Activated T-cell treated with anti-CD3 and anti-CD28 coated beads, Interleukin-2, amount 50 U/mL, for 4 hours (primary cell): ENCODE measurements around the gene DSCAML1. TPM values are rescaled to one million over a fixed set of nuclear protein-coding genes. Genes with fewer than 3 reads are reported as not detected.

Experiments
- ATAC-seq, 2 donors: fragments of 200-7000 bp; cut with Tn5 transposase; one replicate each; pipeline ENCODE4 v1.10.0; 2021
- DNase-seq: peaks from one replicate; pipeline ENCODE4 v3.0.0-alpha.2; 2020
- H3K27me3 Mint-ChIP-seq: one replicate; pipeline ENCODE4 v1.8.0; 2021; ENCODE audit warnings: low read depth, mixed read lengths
- H3K36me3 Mint-ChIP-seq: one replicate; pipeline ENCODE4 v1.8.0; 2022; ENCODE audit warnings: mixed read lengths; ENCODE audit not compliant: insufficient read depth
- H3K4me1 Mint-ChIP-seq: one replicate; pipeline ENCODE4 v1.8.0; 2021; ENCODE audit warnings: low read depth, mixed read lengths
- H3K4me3 Mint-ChIP-seq: one replicate; pipeline ENCODE4 v1.8.0; 2021; ENCODE audit warnings: mild to moderate bottlenecking, moderate library complexity, mixed read lengths
- H3K9me3 Mint-ChIP-seq: one replicate; pipeline ENCODE4 v1.8.0; 2021; ENCODE audit warnings: mixed read lengths
- total RNA-seq, 3 donors: library from RNA; stranded (reverse); gene quantifications; one replicate each; pipeline ENCODE4 v1.2.1, GENCODE V29; 2021

DSCAML1 gene
- total RNA-seq, 3 donors from 2014 or later = not detected

DNA sequence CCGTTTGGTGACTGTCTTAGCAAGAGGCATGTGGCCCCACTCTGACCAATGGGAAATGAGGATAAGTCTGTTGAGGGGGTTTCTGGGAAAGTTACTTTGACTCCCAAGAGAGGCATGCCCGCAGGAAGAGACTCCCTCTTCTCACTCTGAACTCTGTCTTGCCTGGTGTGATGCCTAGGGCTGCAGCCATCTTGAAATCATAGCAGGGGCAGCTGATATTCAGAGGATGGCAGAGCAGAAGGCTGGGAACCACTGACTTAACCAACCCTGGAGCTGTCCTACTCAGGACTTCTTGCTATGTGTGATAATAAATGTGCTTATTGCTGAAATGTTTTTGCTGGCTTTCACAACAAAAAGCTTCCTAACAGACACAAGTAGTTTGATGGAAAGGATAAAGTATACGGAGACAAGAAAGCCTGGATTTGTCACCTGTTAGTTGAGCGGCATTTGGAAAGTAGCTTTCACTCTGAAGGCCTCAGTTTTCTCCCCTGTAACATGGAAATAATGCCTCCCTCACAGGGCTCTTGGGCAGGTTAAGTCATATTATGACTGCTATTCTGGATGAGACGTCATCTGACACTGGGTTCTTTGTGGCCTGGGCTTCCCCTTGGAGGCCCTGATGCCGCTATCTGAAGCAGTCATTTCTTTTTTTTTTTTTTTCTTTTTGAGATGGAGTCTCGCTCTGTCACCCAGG lies 340.8 kb downstream of the DSCAML1 start:
- Mint-ChIP-seq H3K36me3 (no peaks in the 10 kb centered on the region), H3K4me1 (peaks cover 6% of the 10 kb centered on the region), H3K9me3 (peaks cover 11% of the 10 kb centered on the region), H3K27me3 (peaks cover 13% of the 10 kb centered on the region), H3K4me3 (no peak overlapping the region)
- DNase-seq (no peak), ATAC-seq (peak; percentile 78 to 85)

DNA sequence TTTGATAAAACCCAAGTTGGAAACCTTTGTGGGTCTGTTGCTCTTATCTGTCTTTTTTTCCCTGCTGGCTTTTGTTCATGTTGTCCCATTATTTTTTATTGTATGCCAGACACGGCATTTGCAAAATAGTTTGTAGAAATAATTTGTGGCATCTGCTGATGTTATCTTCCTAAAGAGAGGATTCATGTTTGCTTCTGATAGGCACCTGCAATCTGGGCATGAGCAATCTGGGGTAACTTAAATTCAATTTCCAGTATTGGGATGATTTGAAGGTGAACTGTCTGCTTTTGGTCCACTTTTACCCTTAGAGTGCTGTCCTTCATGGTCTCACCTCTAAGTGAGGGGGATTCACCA lies 342.5 kb downstream of the DSCAML1 start:
- Mint-ChIP-seq H3K4me3 (no peak overlapping the region), H3K9me3 (peaks cover 11% of the 10 kb centered on the region), H3K4me1 (peaks cover 6% of the 10 kb centered on the region), H3K36me3 (no peaks in the 10 kb centered on the region), H3K27me3 (peaks cover 9% of the 10 kb centered on the region)
- ATAC-seq = no peak
- DNase-seq = no peak

DNA sequence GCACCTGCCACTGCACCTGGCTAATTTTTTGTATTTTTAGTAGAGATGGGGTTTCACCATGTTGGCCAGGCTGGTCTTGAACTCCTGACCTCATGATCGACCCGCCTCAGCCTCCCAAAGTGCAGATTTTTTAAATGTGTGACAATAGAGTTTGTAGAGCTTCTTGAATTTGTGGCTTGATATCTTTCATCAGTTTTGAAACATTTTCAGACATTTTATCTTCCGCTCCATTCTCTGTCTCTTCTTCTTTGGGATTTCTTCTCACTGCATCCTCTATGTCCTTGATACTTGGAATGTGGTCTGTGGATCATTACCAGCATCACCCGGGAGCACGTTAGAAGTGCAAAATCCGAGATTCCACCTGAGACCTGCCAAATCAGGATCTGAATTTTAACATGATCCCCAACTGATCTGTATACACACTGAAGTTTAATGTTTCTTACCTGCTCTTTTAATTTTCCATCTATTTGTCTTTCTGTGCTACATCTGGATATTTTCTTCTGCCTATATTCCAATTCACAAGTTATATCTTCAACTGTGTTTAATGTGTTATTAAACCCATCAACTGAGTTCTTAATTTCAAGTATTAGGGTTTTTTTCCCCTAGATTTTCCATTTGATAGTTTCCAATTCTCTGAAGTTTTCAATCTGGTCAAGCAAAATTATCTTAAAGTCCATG lies 343.0 kb downstream of the DSCAML1 start:
- Mint-ChIP-seq H3K27me3 (peaks cover 9% of the 10 kb centered on the region), H3K36me3 (no peaks in the 10 kb centered on the region), H3K9me3 (peaks cover 11% of the 10 kb centered on the region), H3K4me1 (peaks cover 6% of the 10 kb centered on the region), H3K4me3 (no peak overlapping the region)
- no peak for DNase-seq
- ATAC-seq = no peak

DNA sequence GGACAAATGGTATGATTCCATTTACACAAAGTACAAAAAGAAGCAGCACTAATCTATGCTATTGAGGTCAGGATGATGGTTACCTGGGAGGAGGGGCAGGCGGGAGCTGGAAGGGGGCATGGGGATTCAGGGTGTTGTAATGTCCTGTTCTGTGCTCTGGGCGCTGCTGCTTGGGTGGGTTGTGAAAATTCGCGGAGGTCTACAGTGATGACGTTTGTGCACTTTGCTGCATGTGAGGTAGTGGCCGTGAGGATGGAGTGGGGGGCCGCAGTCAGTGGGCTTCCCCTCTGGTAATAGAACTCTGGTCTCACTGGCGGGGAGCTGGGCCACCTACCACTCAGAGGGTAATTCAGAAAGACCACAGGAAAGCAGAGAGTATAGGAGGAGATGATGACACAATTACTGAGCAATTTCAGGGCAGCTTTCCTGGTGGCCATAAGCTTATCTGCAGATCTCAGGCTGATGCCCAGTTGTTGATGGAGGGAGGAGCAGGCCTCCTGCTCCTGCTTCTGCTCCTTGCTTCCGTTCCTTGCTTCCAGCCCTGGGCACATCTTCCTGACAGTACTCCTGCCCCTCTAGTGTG lies 347.8 kb downstream of the DSCAML1 start:
- DNase-seq (no peak), ATAC-seq (no peak)
- Mint-ChIP-seq H3K27me3 (peaks cover 7% of the 10 kb centered on the region), H3K9me3 (peaks cover 7% of the 10 kb centered on the region), H3K4me1 (no peaks in the 10 kb centered on the region), H3K4me3 (no peak overlapping the region), H3K36me3 (no peaks in the 10 kb centered on the region)

- Mint-ChIP-seq H3K4me1 (no peaks in the 10 kb centered on the region), H3K9me3 (no peaks in the 10 kb centered on the region), H3K36me3 (no peaks in the 10 kb centered on the region), H3K27me3 (peaks cover 17% of the 10 kb centered on the region), H3K4me3 (no peak overlapping the region)
- ATAC-seq (no peak), DNase-seq (no peak)
Observed at GRCh38 chr11:117444711-117445658, 352.0 kb downstream of the DSCAML1 start.

DNA sequence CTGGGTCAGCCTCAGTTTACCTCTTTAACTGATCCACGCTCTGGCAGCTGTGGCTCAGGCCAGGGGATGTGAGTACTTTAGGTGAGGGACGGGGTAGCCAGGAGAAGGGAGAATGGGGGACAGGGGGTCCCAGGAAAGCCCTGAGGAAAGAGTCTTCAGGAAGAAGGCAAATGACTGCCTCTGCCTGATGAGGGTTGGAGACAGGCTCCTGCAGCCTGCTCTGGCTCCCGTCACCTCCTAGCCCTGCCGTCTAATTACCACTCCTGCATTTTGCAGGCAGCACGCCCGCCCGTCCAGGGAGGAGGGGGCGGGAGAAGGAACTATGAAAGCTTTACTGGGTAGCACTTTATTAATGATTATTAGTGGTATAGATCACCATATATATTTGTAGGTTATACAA lies 352.8 kb downstream of the DSCAML1 start:
- Mint-ChIP-seq H3K4me3 (no peak overlapping the region), H3K9me3 (no peaks in the 10 kb centered on the region), H3K4me1 (no peaks in the 10 kb centered on the region), H3K27me3 (peaks cover 17% of the 10 kb centered on the region), H3K36me3 (no peaks in the 10 kb centered on the region)
- ATAC-seq = no peak
- DNase-seq = no peak

- H3K4me3 Mint-ChIP-seq = no peak overlapping the region
- DNase-seq (no peak), ATAC-seq (no peak)
- peaks cover 18% of the 10 kb centered on the region for H3K27me3 Mint-ChIP-seq
- H3K9me3 Mint-ChIP-seq = no peaks in the 10 kb centered on the region
- H3K4me1 Mint-ChIP-seq = no peaks in the 10 kb centered on the region
- no peaks in the 10 kb centered on the region for H3K36me3 Mint-ChIP-seq
Observed at GRCh38 chr11:117443266-117444186, 353.5 kb downstream of the DSCAML1 start.

DNA sequence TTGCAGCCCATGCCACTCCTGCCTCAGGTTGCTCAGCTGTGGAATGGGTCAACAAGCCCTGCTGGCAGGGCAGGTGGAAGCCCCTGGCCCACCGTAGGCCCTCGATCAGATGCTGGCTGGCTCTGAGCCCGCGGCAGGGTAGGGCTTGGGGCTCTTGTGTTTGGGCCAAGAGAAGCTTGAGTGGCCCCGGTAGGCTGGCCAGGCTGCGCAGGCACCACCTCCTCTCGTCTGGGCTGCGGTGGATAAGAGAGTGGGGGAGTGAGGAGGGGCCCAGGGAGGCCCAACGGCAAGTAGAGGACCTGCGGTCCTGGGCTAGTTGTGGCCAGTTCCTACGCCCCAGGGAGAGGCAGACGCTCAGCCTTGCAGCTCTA lies 354.2 kb downstream of the DSCAML1 start:
- ATAC-seq = no peak
- Mint-ChIP-seq H3K4me1 (no peaks in the 10 kb centered on the region), H3K36me3 (no peaks in the 10 kb centered on the region), H3K27me3 (peaks cover 21% of the 10 kb centered on the region), H3K9me3 (no peaks in the 10 kb centered on the region), H3K4me3 (no peak overlapping the region)
- DNase-seq = no peak

DNA sequence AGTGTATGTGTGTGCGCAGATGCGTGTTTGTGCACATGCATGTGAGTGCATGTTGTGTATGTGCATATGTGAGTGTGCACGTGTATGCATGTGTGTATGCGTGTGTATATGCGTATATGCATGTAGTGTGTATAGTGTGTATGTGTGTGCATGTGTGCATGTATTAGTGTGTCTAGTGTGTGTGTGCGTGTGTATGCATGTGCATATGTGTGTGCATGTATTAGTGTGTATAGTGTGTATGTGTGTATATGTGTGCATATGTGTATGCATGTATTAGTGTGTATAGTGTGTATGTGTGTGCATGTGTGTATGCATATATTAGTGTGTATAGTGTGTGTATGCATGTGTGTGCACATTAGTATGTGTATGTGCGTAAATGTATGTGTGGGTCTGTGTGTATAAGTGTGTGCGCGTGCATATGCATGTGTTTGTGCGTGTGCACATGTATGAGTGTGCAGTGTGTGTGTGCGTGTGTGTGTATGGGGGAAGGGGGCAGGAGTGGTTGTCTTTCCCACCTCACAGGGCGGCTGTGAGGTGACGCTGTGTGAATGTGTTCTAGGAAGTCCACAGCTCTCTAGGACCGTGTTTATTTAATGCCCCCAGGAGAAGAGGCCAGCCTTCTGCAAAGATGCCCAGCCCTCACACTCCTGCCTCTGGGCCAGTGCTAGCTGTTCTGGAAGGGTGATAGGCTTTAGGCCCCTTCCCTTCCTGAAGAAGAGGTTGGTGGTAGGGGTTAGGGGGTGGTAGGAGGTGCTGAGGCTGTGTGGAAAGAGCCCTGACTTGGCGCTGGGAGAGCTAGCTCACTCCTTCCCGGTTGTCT lies 354.8 kb downstream of the DSCAML1 start:
- ATAC-seq (no peak), DNase-seq (no peak)

GRCh38 chr11:117441146-117441975 lies 355.7 kb downstream of the DSCAML1 start:
- Mint-ChIP-seq H3K9me3 (no peaks in the 10 kb centered on the region), H3K4me3 (no peak overlapping the region), H3K36me3 (no peaks in the 10 kb centered on the region), H3K27me3 (peaks cover 27% of the 10 kb centered on the region), H3K4me1 (no peaks in the 10 kb centered on the region)
- ATAC-seq (no peak), DNase-seq (no peak)

More for the DNA sequence above, 354.8 kb downstream of the DSCAML1 start:
- no peaks in the 10 kb centered on the region for H3K9me3 Mint-ChIP-seq
- peaks cover 21% of the 10 kb centered on the region for H3K27me3 Mint-ChIP-seq
- no peaks in the 10 kb centered on the region for H3K36me3 Mint-ChIP-seq
- no peak overlapping the region for H3K4me3 Mint-ChIP-seq
- no peaks in the 10 kb centered on the region for H3K4me1 Mint-ChIP-seq

DNA sequence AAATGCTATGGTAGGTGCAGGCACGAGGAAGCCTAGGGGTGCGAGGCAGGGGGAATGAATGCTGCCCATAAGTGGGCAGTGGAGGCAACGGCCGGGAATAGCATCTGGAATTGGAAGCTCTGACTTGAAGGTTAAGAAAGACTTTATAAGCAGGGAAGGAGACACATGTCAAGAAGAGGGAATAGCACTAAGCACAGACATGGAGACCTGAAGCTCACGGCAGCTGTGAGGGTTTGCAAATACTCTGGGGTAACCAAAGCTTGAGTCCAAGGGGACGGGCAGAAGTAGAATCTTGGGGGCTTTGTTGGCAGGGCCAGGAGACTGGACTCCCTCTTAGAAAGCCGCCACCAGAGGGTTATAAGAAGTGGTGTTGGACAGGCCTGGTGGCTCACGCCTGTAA lies 356.8 kb downstream of the DSCAML1 start:
- H3K36me3 Mint-ChIP-seq = no peaks in the 10 kb centered on the region
- no peak for ATAC-seq
- no peak for DNase-seq
- no peak overlapping the region for H3K4me3 Mint-ChIP-seq
- H3K27me3 Mint-ChIP-seq = peaks cover 24% of the 10 kb centered on the region
- no peaks in the 10 kb centered on the region for H3K9me3 Mint-ChIP-seq
- no peaks in the 10 kb centered on the region for H3K4me1 Mint-ChIP-seq

DNA sequence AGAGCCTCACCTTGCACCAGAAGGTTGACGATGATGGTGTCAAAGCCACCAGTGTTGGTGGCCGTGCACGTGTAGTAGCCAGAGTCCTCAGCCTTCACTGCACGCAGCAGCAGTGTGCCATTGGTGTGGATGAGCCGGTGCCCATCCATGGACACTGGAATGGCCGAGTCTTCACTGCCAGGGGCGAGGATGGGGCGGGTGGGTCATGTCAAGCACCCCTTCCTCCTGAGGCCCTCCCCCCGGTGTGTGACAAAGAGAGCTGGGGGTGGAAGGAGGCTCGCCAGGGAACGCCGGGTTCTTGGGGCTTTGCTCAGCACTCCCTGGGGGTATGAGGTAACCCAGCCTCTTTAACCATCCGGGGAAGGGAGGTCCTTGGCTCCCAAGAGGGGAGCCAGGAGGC lies 357.8 kb downstream of the DSCAML1 start:
- Mint-ChIP-seq H3K4me1 (no peaks in the 10 kb centered on the region), H3K9me3 (no peaks in the 10 kb centered on the region), H3K36me3 (no peaks in the 10 kb centered on the region), H3K27me3 (peaks cover 22% of the 10 kb centered on the region), H3K4me3 (no peak overlapping the region)
- ATAC-seq = no peak
- no peak for DNase-seq
